HG03469 (cell line): ENCODE results near the gene ZFHX3.

ENCODE experiments used
- ATAC-seq: cut with Tn5 transposase; IDR thresholded peaks from one replicate; pipeline ENCODE4 v1.9.1; 2021; ENCODE audit warnings: mild to moderate bottlenecking, moderate library complexity, moderate number of reproducible peaks; ENCODE audit not compliant: unreplicated experiment

ZFHX3 gene

DNA sequence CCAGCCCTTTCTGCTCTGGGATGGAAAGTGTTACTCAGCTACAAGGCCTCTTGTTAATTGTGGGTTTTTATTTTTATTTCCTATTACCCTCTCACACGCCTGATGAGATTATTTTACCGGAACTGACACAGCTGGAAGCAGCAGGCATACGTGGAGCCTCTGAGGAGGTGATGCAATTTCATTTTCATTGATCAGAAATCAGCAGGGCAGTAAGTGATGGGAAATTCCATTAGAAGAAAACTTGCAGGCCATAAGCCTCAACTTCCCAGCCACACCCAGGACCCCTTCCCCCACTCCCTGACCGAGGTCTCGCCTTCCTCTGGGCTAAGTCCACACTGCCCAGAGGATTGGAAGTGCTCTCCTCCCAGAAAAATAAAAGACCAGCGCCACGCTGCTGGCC, 69.7 kb downstream of the ZFHX3 start:
- ATAC-seq: no peak

- ATAC-seq: no peak
Observed at GRCh38 chr16:72977127-72977526, 70.8 kb downstream of the ZFHX3 start.

- no peak for ATAC-seq
Observed at GRCh38 chr16:72976438-72977064, 71.4 kb downstream of the ZFHX3 start.

DNA sequence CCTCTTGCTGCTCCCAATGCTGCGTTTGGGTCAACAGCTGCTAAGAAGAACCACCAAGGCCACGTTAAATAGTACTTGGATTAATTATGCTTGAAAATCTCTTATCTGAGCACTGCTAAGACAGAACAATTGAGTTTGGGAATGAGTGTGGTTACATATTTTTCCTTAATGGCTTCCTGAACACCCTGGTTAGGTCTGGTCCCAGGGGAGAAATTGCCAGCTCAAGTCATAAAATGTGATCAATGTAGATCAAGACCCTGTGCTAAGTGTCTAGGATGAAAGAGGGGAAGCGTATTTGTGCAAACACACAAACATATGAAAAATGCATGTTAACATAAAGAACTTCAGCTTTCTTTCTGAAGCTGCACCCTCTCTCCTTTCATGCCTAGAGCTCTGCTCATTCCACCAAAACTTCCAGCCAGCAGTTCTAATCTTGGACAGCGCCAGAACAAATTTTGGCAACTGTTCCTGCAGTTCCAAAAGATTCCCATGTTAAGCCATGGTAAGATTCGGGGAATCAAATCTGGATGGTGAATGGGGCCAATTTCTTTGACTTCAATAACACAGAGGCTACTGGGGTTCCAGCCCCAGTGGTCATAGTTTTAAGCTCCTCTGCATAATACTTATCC, 72.0 kb downstream of the ZFHX3 start:
- ATAC-seq: no peak

- no peak for ATAC-seq
Observed at GRCh38 chr16:72974142-72974769, 73.7 kb downstream of the ZFHX3 start.

GRCh38 chr16:72972878-72973571, 74.9 kb downstream of the ZFHX3 start:
- no peak for ATAC-seq

GRCh38 chr16:72971370-72971769, 76.6 kb downstream of the ZFHX3 start:
- no peak for ATAC-seq

- no peak for ATAC-seq
Observed at GRCh38 chr16:72970656-72971055, 77.3 kb downstream of the ZFHX3 start.

GRCh38 chr16:72969812-72970211, 78.1 kb downstream of the ZFHX3 start:
- no peak for ATAC-seq

- no peak for ATAC-seq
Observed at GRCh38 chr16:72969146-72969545, 78.8 kb downstream of the ZFHX3 start.

- no peak for ATAC-seq
Observed at GRCh38 chr16:72967941-72968340, 80.0 kb downstream of the ZFHX3 start.

- no peak for ATAC-seq
Observed at GRCh38 chr16:72963533-72964315, 84.2 kb downstream of the ZFHX3 start.

DNA sequence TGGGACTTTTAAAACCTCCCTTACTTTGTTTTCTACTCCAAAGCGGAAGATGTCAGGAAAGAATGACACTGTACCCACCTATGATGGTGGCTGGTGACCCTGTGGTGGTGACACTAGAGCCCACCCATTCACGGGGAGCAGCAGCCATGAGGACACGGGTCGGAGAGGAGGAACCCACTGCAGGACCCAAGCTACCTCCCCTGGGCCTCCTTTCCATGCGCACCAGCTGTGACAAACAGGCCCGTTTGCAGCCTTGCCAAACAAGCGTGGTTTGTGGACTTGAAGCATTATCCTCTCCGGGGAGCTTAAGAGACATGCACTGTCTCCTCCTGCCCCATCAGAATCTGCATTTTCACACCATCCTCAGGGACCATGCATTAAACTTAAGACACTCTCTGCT, 85.6 kb downstream of the ZFHX3 start:
- ATAC-seq: no peak

DNA sequence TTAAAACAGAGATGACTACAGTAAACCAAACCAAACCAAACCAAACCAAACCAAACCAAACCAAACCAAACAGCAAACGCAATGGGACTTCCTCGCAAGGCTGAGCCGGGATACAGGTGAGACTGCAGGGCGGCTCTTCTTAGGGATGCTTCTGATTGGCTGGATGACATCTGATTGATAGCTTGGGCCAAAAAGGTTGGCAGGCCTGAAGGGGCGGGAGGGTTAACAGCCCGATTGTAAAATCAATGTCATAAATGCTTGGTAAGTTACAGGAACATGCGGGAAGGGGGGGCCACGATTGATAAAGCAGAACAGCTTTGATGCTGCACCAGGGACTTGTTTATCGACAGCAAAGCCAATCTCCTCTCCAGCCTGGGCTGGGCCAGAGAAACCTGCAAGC, 86.1 kb downstream of the ZFHX3 start:
- no peak for ATAC-seq

DNA sequence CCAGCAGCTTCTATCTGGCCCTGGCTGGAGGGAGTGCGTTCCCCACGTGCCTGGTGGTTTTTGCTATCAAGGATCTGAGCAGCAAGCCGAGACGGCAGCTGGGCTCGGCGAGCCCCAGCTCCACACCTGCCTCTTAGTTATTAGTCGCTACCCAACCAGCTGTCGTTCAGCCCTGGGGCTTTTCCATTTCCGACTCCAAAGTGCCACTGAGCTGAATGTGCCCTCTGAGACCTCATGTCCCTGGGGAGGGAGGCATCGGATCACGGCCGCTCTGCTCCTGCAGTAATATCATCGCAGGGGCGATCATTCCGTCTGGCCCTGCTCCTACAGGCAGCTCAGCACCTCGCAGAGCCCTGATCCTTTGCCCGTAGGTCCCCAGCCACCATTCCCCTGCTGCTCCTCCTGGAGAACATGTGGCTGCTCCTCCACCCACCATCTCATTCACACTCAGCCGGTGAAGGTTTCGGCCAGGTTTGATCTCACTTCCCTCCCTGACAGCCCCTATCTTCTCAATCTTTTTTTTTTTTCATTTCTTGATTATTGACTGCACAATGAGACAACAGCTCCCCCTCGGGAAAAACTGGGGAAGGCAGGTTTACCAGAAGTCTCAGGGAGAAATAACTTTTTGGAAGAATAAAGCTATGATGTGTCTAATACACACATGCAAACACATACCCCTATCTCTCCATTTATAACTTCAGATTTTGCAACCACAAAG, 86.7 kb downstream of the ZFHX3 start:
- ATAC-seq: no peak

DNA sequence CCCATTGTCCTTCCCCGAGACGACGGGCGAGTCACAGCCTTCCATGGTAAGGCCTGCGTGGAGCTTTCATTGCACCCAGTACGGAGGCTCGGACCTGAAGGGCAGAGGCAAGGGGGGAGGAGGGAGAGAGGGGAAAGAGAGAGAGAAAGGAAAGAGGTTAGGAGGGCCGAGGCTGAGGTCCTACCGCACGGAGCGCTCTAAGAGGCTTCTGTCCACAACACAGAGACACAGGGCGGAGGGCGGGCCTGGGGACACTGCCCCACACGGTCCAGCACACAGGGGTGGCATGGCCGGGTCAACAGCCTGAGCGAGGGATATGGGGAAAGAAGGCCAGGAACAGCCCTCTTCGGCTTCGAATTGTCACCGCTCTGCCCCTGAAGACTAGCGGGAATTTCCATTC, 87.8 kb downstream of the ZFHX3 start:
- ATAC-seq: no peak

DNA sequence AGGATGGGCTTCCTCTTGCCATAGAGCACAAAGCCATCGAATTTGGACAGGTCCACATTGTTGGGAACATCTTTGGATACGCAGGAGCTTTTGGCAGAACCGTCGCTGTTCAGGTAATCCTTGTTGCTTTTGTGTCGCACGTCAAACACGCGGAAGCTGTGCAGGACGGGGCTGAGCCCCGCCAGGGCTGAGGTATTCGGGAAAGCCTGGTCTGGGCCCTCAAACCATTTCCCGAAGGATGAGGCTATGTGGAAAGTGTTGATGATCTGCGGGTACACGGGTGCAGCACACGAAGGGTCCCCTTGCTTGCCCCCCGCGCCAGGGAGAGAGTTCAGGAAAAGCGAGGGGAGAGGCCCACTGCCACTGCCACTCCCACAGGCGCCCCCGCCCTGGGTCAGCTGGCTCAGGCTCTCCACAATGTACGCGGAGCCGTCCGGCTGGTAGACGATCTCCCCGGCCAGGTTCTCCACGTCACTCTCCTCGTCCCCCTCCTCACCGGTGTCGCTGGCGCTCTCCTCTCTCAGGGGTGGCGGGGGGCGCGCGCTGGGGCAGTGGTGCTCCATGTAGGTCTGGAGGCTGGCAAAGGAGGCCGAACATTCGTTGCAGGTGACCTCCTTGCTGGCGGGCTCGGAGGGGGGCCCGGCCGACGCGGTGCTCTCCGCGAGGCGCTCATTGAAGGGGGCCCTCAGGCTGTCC, 88.5 kb downstream of the ZFHX3 start:
- ATAC-seq: no peak

DNA sequence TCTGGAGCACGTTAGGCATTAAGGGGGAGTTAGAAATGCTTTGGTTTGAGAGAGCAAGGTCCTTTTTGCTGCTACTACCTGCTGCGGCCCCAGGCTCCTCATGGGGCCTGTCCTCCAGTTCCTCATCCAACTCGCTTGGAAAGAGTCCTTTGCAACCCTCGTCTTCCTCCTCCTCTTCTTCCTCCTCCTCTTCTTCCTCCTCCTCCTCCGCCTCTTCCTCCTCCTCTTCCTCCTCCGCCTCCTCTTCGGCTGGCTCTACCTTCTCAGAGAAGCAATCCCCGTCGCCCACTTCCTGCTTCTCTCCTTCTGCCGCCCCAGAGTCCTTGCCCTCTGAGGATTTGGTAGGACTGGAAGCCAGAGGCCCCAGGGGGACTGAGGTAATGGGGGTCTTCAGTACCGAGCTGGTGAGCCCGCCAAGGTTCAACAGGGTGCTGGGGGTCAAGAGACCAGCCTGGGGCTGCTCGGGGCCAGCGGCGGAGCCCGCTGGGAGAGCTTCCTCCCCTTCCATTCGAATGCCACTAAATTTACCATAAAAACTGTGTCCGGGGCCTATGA, 89.3 kb downstream of the ZFHX3 start:
- no peak for ATAC-seq
